BLaER1 (cell line): ENCODE measurements around the gene ACVR1C.
A peak's percentile ranks its signal among the peaks of the same experiment; 100 is the strongest.
"Not testable (repeated sequence)": the region's sequence is repeated elsewhere in the genome, so short reads cannot be mapped to it uniquely, and the experiment has no call there.

Experiments used
- H3K27ac ChIP-seq: shearing (Covaris generic); formaldehyde crosslinking; 2 replicates; pipeline ENCODE4 v1.8.1; 2022
- H3K27me3 ChIP-seq: shearing (Covaris generic); formaldehyde crosslinking; 2 replicates; pipeline ENCODE4 v1.8.1; 2022
- H3K36me3 ChIP-seq: shearing (Covaris generic); formaldehyde crosslinking; 2 replicates; pipeline ENCODE4 v1.8.1; 2022
- H3K4me1 ChIP-seq: shearing (Covaris generic); formaldehyde crosslinking; 2 replicates; pipeline ENCODE4 v1.8.1; 2022
- H3K4me2 ChIP-seq: shearing (Covaris generic); formaldehyde crosslinking; 2 replicates; pipeline ENCODE4 v1.8.1; 2022
- H3K4me3 ChIP-seq: shearing (Covaris generic); formaldehyde crosslinking; 2 replicates; pipeline ENCODE4 v1.8.1; 2022
- H3K9ac ChIP-seq: shearing (Covaris generic); formaldehyde crosslinking; 2 replicates; pipeline ENCODE4 v1.8.1; 2022
- H3K9me3 ChIP-seq: shearing (Covaris generic); formaldehyde crosslinking; 2 replicates; pipeline ENCODE4 v1.8.1; 2022
- H4K20me1 ChIP-seq: shearing (Covaris generic); formaldehyde crosslinking; 2 replicates; pipeline ENCODE4 v1.8.1; 2022
- Cebpa-rat ChIP-seq: shearing (Covaris generic); IDR thresholded peaks from 2 replicates; pipeline ENCODE4 v1.8.1; 2022

Gene ACVR1C

DNA sequence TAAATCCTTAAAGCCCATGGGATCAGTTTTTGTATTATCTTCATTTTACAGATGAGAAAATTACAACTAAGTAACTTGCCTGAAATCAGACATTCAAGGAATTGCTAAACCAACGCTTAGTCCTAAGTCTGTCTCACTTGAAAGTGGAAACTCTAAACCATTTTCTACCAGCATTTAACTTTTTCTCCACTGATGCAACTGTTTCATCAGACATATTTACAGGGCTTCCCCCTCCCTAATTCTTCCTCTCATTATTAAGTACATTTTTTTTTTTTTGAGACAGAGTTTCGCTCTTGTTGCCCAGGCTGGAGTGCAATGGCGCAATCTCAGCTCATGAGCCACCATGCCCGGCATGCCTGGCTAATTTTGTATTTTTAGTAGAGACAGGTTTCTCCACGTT is 88.6 kb downstream of the ACVR1C start:
- Histone ChIP-seq H3K27ac (no peak overlapping the region), H4K20me1 (no peaks in the 10 kb centered on the region), H3K9me3 (no peaks in the 10 kb centered on the region), H3K27me3 (no peaks in the 10 kb centered on the region), H3K4me3 (no peak overlapping the region), H3K9ac (no peak overlapping the region), H3K36me3 (no peaks in the 10 kb centered on the region), H3K4me1 (no peaks in the 10 kb centered on the region), H3K4me2 (no peak overlapping the region)
- TF ChIP-seq Cebpa-rat = no peak

DNA sequence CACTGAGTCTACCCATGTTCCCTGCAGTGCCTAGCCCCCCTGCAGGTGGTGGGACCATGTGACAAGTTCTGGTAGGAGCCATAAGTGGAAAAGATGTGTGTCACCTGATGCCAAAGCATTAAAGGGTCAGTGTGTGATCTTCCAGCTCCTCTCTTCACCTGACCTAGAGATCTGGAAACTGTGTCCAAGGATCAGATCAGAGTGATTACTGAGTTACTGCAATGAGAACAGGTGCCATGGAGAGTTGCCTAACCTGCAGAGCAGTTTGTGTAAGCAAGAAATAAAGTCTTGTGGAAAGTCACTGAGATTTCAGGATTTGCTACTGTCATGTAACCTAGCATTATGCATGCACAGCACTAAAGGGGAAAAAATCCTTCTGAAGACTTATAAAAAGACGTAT is 90.6 kb downstream of the ACVR1C start:
- no peak for TF ChIP-seq Cebpa-rat
- H3K36me3 ChIP-seq = no peaks in the 10 kb centered on the region
- no peak overlapping the region for H3K4me2 ChIP-seq
- no peaks in the 10 kb centered on the region for H3K9me3 ChIP-seq
- no peaks in the 10 kb centered on the region for H3K27me3 ChIP-seq
- no peaks in the 10 kb centered on the region for H3K4me1 ChIP-seq
- H3K9ac ChIP-seq = no peak overlapping the region
- no peaks in the 10 kb centered on the region for H4K20me1 ChIP-seq
- no peak overlapping the region for H3K27ac ChIP-seq
- no peak overlapping the region for H3K4me3 ChIP-seq

DNA sequence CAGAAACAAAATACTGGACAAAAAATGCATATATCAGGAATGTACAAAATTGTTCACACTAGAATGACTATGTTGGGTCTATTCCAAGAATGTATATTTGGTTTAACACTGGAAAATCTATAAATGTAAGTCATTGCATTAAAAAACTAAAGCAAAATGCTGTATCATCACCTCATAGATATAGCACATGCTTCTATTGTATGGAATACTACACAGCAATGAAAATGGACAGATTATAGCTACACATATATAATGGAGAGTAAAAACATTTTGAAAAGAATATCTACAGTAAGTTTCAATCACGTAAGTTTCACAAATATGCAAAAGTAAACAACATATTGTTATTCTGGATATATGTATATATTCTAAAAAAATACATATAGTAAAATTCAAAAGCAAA is 91.8 kb downstream of the ACVR1C start:
- H3K4me2 ChIP-seq = no peak overlapping the region
- no peaks in the 10 kb centered on the region for H3K9me3 ChIP-seq
- H3K36me3 ChIP-seq = no peaks in the 10 kb centered on the region
- no peaks in the 10 kb centered on the region for H3K4me1 ChIP-seq
- no peak overlapping the region for H3K27ac ChIP-seq
- TF ChIP-seq Cebpa-rat = no peak
- H3K4me3 ChIP-seq = no peak overlapping the region
- no peaks in the 10 kb centered on the region for H3K27me3 ChIP-seq
- no peaks in the 10 kb centered on the region for H4K20me1 ChIP-seq
- H3K9ac ChIP-seq = no peak overlapping the region

DNA sequence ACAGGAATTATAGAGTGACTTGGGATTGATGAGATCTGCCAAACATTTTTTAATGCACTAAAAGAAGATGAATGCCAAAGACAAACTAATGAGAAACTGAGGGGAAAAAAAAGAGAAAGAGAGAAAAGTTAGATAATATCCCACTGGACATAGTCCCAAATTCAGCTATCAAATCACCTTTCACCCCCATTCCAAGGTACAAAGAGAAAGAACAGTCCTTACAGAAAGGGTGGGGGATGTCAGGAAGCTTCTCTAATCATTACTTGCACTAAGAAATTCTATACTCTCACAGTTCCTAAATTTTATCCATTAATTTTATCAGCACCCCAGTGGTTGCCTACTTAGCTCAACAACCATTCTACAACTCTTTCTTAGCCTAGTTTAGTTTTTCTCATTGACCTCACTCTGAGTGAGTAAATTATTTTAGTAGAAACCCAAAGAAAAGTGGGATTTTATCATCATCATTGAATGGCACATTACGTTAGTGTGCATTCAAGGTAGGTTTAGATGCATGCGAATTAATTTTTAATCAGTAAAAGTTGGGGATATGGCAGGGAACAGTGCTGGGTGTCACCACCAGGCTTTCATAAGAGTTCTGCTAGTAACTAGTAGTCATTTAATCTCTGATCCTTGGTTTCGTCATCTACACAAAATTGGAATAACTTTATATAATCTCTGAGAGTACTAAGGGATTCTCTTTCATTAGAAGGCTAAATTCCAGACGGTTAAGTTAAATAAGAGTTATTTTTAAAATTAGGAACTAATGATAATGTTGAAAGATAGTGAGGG is 99.5 kb downstream of the ACVR1C start:
- Histone ChIP-seq H3K4me1 (peaks cover 1% of the 10 kb centered on the region), H3K4me3 (no peak overlapping the region), H4K20me1 (no peaks in the 10 kb centered on the region), H3K36me3 (no peaks in the 10 kb centered on the region), H3K27ac (no peak overlapping the region), H3K9me3 (no peaks in the 10 kb centered on the region), H3K4me2 (no peak overlapping the region), H3K9ac (no peak overlapping the region), H3K27me3 (no peaks in the 10 kb centered on the region)
- TF ChIP-seq Cebpa-rat = no peak

DNA sequence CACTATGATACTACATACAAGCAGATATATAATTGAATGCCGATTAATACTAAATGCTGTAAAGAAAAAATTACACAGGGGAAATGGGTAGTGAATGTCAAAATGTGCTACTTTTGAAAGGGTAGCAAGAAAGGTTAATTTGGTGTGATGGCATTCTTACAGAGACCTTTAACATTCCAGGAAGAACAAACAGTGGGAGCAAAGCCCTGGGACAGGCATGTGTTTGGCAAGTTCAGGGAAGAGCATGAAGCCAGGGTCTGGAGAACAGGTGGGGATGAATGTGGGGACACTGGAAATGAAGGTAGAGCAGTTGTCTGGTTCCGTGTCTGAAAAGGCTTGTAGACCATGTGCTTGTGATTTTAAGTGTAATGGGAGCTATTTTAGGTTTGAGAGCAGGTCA is 102.6 kb downstream of the ACVR1C start:
- TF ChIP-seq Cebpa-rat = no peak
- H3K36me3 ChIP-seq = no peaks in the 10 kb centered on the region
- H3K27ac ChIP-seq = no peak overlapping the region
- H3K4me3 ChIP-seq = no peak overlapping the region
- no peak overlapping the region for H3K9ac ChIP-seq
- H4K20me1 ChIP-seq = no peaks in the 10 kb centered on the region
- H3K4me1 ChIP-seq = peaks cover 17% of the 10 kb centered on the region
- no peaks in the 10 kb centered on the region for H3K27me3 ChIP-seq
- H3K9me3 ChIP-seq = no peaks in the 10 kb centered on the region
- H3K4me2 ChIP-seq = no peak overlapping the region

DNA sequence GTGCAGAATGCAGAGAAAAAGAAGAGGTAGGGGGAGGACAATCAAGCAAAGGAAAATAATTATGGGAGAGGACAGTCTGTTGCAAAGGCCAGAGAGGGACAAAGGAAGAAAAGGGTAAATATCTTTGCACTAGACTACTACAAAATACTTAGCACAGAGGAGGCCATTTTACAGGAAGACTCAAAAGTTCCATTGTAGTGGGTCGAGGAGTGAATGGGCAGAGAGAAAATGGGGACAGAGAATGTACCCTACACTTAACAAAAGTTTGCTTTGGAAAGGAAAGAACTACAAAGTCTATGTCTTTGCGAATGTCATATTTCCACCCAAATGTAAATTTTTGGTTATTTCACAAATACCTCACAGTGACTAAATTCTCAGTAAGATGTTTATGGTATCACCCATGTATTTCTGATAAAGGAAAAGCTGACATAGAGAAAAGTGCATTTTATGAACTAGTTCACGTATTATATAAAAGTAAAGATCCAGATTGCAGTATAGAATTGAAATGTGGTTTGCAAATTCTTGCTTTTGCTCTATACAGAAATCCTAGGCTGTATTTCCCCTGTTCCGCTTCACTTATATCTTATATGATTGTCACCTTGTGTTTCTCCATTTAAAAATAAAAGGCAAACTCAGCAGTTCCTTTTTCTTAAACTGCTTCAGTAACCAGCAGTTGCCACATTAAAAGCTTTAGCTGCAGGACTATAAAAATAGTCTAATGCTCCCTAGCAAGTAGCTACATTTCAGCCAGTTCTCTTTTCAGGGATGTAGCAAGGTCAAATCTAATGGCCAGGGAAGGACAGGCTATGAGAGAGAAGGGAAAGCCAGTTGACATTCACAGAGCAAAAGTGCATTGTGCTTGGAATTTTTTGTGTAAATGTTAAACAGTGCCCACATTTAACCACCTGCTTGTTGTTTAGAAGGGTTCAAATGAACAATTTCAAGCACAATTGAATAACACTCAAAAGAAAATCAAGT is 105.1 kb downstream of the ACVR1C start:
- no peak overlapping the region for H3K9ac ChIP-seq
- no peaks in the 10 kb centered on the region for H4K20me1 ChIP-seq
- H3K4me3 ChIP-seq = no peak overlapping the region
- TF ChIP-seq Cebpa-rat = no peak
- H3K9me3 ChIP-seq = no peaks in the 10 kb centered on the region
- peak overlapping the region; percentile 47 for H3K4me2 ChIP-seq
- H3K27me3 ChIP-seq = no peaks in the 10 kb centered on the region
- no peaks in the 10 kb centered on the region for H3K36me3 ChIP-seq
- no peak overlapping the region for H3K27ac ChIP-seq
- H3K4me1 ChIP-seq = peaks cover 17% of the 10 kb centered on the region

DNA sequence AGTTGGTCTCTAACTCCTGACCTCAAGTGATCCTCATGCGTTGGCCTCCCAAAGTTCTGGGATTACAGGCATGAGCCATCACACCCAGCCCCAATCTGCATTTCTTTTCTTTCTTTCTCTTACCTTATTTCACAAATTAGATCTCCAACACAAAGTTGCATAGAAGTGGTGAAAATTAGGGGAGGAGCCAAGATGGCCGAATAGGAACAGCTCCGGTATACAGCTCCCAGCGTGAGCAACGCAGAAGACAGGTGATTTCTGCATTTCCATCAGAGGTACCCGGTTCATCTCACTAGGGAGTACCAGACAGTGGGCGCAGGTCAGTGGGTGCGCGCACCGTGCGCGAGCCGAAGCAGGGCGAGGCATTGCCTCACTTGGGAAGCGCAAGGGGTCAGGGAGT is 113.7 kb downstream of the ACVR1C start:
- not testable (repeated sequence) for H3K4me3 ChIP-seq, H4K20me1 ChIP-seq, H3K27ac ChIP-seq, H3K4me2 ChIP-seq, H3K4me1 ChIP-seq, H3K9me3 ChIP-seq, H3K36me3 ChIP-seq, H3K9ac ChIP-seq, H3K27me3 ChIP-seq

DNA sequence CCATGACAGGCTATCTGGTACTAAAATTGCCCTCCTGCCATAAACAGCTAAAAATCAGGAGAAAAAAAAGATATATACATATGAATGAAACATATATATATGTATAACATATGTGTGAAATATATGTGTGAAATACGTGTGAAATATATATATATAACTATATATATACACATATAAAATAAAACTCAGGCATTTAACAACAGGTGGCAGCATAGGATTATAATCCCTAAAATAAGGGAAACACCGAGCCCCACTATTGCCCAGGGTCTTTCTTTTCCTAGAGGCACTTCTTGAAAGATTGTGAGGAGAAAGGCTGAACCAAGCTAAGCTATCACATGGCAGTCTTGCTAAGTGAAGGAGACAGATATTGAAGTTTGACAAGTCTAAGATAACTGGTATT is 118.9 kb downstream of the ACVR1C start:
- H4K20me1 ChIP-seq = no peaks in the 10 kb centered on the region
- no peaks in the 10 kb centered on the region for H3K4me1 ChIP-seq
- H3K36me3 ChIP-seq = no peaks in the 10 kb centered on the region
- no peak overlapping the region for H3K27ac ChIP-seq
- no peaks in the 10 kb centered on the region for H3K27me3 ChIP-seq
- no peak overlapping the region for H3K9ac ChIP-seq
- TF ChIP-seq Cebpa-rat = no peak
- H3K4me2 ChIP-seq = no peak overlapping the region
- peaks cover 7% of the 10 kb centered on the region; the same call in 1 of the 2 replicates for H3K9me3 ChIP-seq
- no peak overlapping the region for H3K4me3 ChIP-seq

GRCh38 chr2:157508676-157509075 is 120.0 kb downstream of the ACVR1C start:
- H3K9me3 ChIP-seq = peaks cover 7% of the 10 kb centered on the region; the same call in 1 of the 2 replicates
- no peaks in the 10 kb centered on the region for H3K4me1 ChIP-seq
- no peak for TF ChIP-seq Cebpa-rat
- no peak overlapping the region for H3K27ac ChIP-seq
- no peak overlapping the region for H3K4me2 ChIP-seq
- no peak overlapping the region for H3K4me3 ChIP-seq
- H3K27me3 ChIP-seq = no peaks in the 10 kb centered on the region
- H4K20me1 ChIP-seq = no peaks in the 10 kb centered on the region
- H3K9ac ChIP-seq = no peak overlapping the region
- H3K36me3 ChIP-seq = no peaks in the 10 kb centered on the region

DNA sequence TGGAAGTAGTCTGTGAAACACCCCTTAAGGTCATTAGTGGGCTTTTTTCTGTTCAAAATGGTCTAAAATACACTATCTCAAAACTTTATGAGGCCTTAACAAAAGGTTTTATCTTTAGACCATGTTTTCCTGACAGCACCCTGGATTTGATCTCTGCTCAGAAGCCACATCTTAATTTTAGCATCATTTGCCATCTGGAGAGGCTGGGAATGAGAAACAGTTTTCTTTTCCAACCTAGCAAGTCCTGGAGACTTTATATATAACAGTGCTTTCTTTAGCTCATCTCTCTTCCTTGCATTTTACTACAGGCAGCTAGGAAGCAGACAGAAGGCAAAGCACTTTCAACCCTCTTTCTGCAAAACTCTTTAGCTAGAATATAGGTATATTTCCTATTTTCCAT is 122.1 kb downstream of the ACVR1C start:
- Histone ChIP-seq H3K4me3 (no peak overlapping the region), H3K27me3 (no peaks in the 10 kb centered on the region), H3K4me1 (peaks cover 2% of the 10 kb centered on the region; the same call in 1 of the 2 replicates), H3K27ac (no peak overlapping the region), H3K36me3 (no peaks in the 10 kb centered on the region), H4K20me1 (no peaks in the 10 kb centered on the region), H3K9ac (no peak overlapping the region), H3K4me2 (no peak overlapping the region), H3K9me3 (peaks cover 7% of the 10 kb centered on the region; the same call in 1 of the 2 replicates)
- no peak for TF ChIP-seq Cebpa-rat
